Activated B cell treated with CpG ODN at 0.5 μM for 24 hours (primary cell): Measurements from ENCODE around the gene VIL1. TPM values are rescaled to one million over a fixed set of nuclear protein-coding genes. Genes with fewer than 3 reads are reported as not detected.
A peak's percentile ranks its signal among the peaks of the same experiment; 100 is the strongest.

ENCODE experiments used
- ATAC-seq: fragments of 200-7000 bp; cut with Tn5 transposase; one replicate; pipeline ENCODE4 v1.10.0; 2021; ENCODE audit warnings: low read depth, mild to moderate bottlenecking, moderate library complexity
- CTCF ChIA-PET: fragments of 350-600 bp; sonication (Branson Sonifier 250); formaldehyde crosslinking; loops from one replicate; lab custom pipeline; 2021; ENCODE audit warnings: antibody characterized with exemption; lab: Charles Lee
- POLR2A ChIA-PET: fragments of 350-600 bp; sonication (Branson Sonifier 250); formaldehyde crosslinking; loops from one replicate; lab custom pipeline; 2021; ENCODE audit warnings: antibody characterized with exemption; lab: Charles Lee
- DNase-seq: peaks from one replicate; pipeline ENCODE4 v3.0.0; 2022
- H3K27ac Mint-ChIP-seq: one replicate; pipeline ENCODE4 v1.8.0; 2020; ENCODE audit warnings: mixed read lengths
- H3K27me3 Mint-ChIP-seq: one replicate; pipeline ENCODE4 v1.8.0; 2021; ENCODE audit warnings: mixed read lengths
- H3K36me3 Mint-ChIP-seq: one replicate; pipeline ENCODE4 v1.8.0; 2021; ENCODE audit warnings: low read depth, mixed read lengths
- H3K4me1 Mint-ChIP-seq: one replicate; pipeline ENCODE4 v1.8.0; 2021; ENCODE audit warnings: mixed read lengths
- H3K4me3 Mint-ChIP-seq: one replicate; pipeline ENCODE4 v1.8.0; 2020; ENCODE audit warnings: mild to moderate bottlenecking, mixed read lengths
- H3K9me3 Mint-ChIP-seq: one replicate; pipeline ENCODE4 v1.8.0; 2020; ENCODE audit warnings: mixed read lengths
- CTCF ChIP-seq: fragments of 200-600 bp; IDR thresholded peaks from one replicate; pipeline ENCODE4 v1.8.0; 2022; ENCODE audit warnings: antibody characterized with exemption, mild to moderate bottlenecking
- intact Hi-C: fragments of 100-400 bp; cut with micrococcal nuclease; formaldehyde crosslinking; loops from one replicate; pipeline ENCODE4 v1.15.1; 2024
- total RNA-seq: library from RNA; stranded (reverse); gene quantifications from 2 replicates; pipeline ENCODE4 v1.2.3, GENCODE V29; 2022

The VIL1 gene
- total RNA-seq, 1 donor from 2014 or later, result 0.07 TPM

- CTCF ChIA-PET, result interaction anchor here (0.7 to 2.7 kb wide), 7 partner anchors 38 to 121 kb away, joined by 3 to 20 read pairs (median 7); partner anchors contain the start of genes CATIP and TMBIM1
- H3K36me3 Mint-ChIP-seq, result peaks cover 2% of the 10 kb centered on the region
- H3K4me1 Mint-ChIP-seq, result peaks cover 48% of the 10 kb centered on the region
- no peaks in the 10 kb centered on the region for H3K9me3 Mint-ChIP-seq
- no peak overlapping the region for H3K4me3 Mint-ChIP-seq
- no peak for TF ChIP-seq CTCF
- H3K27me3 Mint-ChIP-seq, result no peaks in the 10 kb centered on the region
- peak overlapping the region; percentile 30 for H3K27ac Mint-ChIP-seq
- DNase-seq (no peak), ATAC-seq (no peak)
- POLR2A ChIA-PET, result interaction anchor here (0.5 to 1.9 kb wide), 4 partner anchors 10 to 104 kb away, joined by 3 to 8 read pairs (median 4); no protein-coding TSS in a partner anchor
- intact Hi-C loops, result loop anchor here (5.0 kb wide), 3 partner anchors 227 to 783 kb away; partner anchors contain the start of genes CNPPD1, CXCR1 and RETREG2
These were observed 24.4 kb upstream of the VIL1 start for GRCh38 chr2:218394298-218395089.

GRCh38 chr2:218395090-218395444 is 23.9 kb upstream of the VIL1 start:
- H3K27ac Mint-ChIP-seq, result no peak overlapping the region
- no peak for TF ChIP-seq CTCF
- H3K4me1 Mint-ChIP-seq, result peaks cover 48% of the 10 kb centered on the region
- DNase-seq, result no peak
- H3K36me3 Mint-ChIP-seq, result peaks cover 2% of the 10 kb centered on the region
- H3K9me3 Mint-ChIP-seq, result no peaks in the 10 kb centered on the region
- no peak for ATAC-seq
- no peak overlapping the region for H3K4me3 Mint-ChIP-seq
- no peaks in the 10 kb centered on the region for H3K27me3 Mint-ChIP-seq
- intact Hi-C loops, result loop anchor here (5.0 kb wide), 3 partner anchors 228 to 782 kb away; partner anchors contain the start of genes CNPPD1, CXCR1 and RETREG2
- CTCF ChIA-PET, result interaction anchor here (1.5 to 2.6 kb wide), 4 partner anchors 39 to 122 kb away, joined by 6 to 20 read pairs (median 10); partner anchors contain the start of genes CATIP and TMBIM1
- POLR2A ChIA-PET, result interaction anchor here (0.5 to 1.9 kb wide), 3 partner anchors 9 to 138 kb away, joined by 4 to 8 read pairs (median 4); no protein-coding TSS in a partner anchor

GRCh38 chr2:218395456-218395825 is 23.5 kb upstream of the VIL1 start:
- Mint-ChIP-seq H3K9me3 (no peaks in the 10 kb centered on the region), H3K4me3 (peak overlapping the region; percentile 92), H3K4me1 (peaks cover 48% of the 10 kb centered on the region), H3K27me3 (no peaks in the 10 kb centered on the region), H3K27ac (peak overlapping the region; percentile 96), H3K36me3 (peaks cover 2% of the 10 kb centered on the region)
- ChIA-PET CTCF (interaction anchor here (1.5 to 2.6 kb wide), 5 partner anchors 39 to 123 kb away, joined by 6 to 20 read pairs (median 11); partner anchors contain the start of genes CATIP and TMBIM1), POLR2A (interaction anchor here (0.5 to 2.8 kb wide), 12 partner anchors 9 to 264 kb away, joined by 3 to 16 read pairs (median 5); partner anchors contain the start of genes BCS1L, SLC11A1, TMBIM1 and ZNF142)
- ATAC-seq, result no peak
- DNase-seq, result no peak
- no peak for TF ChIP-seq CTCF
- intact Hi-C loops, result loop anchor here (5.0 kb wide), 3 partner anchors 228 to 782 kb away; partner anchors contain the start of genes CNPPD1, CXCR1 and RETREG2

- Mint-ChIP-seq H3K36me3 (peaks cover 2% of the 10 kb centered on the region), H3K9me3 (no peaks in the 10 kb centered on the region), H3K27ac (peak overlapping the region; percentile 96), H3K27me3 (no peaks in the 10 kb centered on the region), H3K4me3 (peak overlapping the region; percentile 92), H3K4me1 (peaks cover 51% of the 10 kb centered on the region)
- peak; percentile 44 for TF ChIP-seq CTCF
- POLR2A ChIA-PET, result interaction anchor here (0.6 to 2.8 kb wide), 19 partner anchors 8 to 780 kb away, joined by 3 to 16 read pairs (median 4); partner anchors contain the start of genes AAMP, ARPC2, BCS1L and CNPPD1
- ATAC-seq, result peak; percentile 70
- CTCF ChIA-PET, result interaction anchor here (0.6 to 2.6 kb wide), 12 partner anchors 26 to 502 kb away, joined by 3 to 20 read pairs (median 6); partner anchors contain the start of genes AAMP, CATIP, PNKD and TMBIM1
- peak; percentile 88 for DNase-seq
- intact Hi-C loops, result loop anchor here (1.0 to 5.0 kb wide), 17 partner anchors 10 to 883 kb away; partner anchors contain the start of genes ARPC2, BCS1L, CATIP and CNOT9
These were observed 22.9 kb upstream of the VIL1 start for GRCh38 chr2:218395826-218396687.
